Measurements from ENCODE around the gene PTPRJ.
A peak's percentile ranks its signal among the peaks of the same experiment; 100 is the strongest.
"Not testable (repeated sequence)": the region's sequence is repeated elsewhere in the genome, so short reads cannot be mapped to it uniquely, and the experiment has no call there.

The PTPRJ gene

GRCh38 chr11:48170241-48171233 lies 190.2 kb downstream of the PTPRJ start:
- peak; percentile 4 for DNase-seq

- DNase-seq = peak; percentile 73
Observed at GRCh38 chr11:48172818-48173609, 192.7 kb downstream of the PTPRJ start.

- DNase-seq = no peak
Observed at GRCh38 chr11:48177661-48178060, 197.3 kb downstream of the PTPRJ start.

GRCh38 chr11:48180627-48181026 lies 200.3 kb downstream of the PTPRJ start:
- DNase-seq = no peak

GRCh38 chr11:48182860-48183526 lies 202.6 kb downstream of the PTPRJ start:
- no peak for DNase-seq

GRCh38 chr11:48184452-48184851 lies 204.1 kb downstream of the PTPRJ start:
- no peak for DNase-seq

GRCh38 chr11:48190906-48191654 lies 210.7 kb downstream of the PTPRJ start:
- not testable (repeated sequence) for DNase-seq

- DNase-seq = no peak
Observed at GRCh38 chr11:48193876-48194275, 213.5 kb downstream of the PTPRJ start.

- DNase-seq = no peak
Observed at GRCh38 chr11:48207881-48208280, 227.5 kb downstream of the PTPRJ start.

GRCh38 chr11:48210052-48210451 lies 229.7 kb downstream of the PTPRJ start:
- peak; percentile 3 for DNase-seq

- no peak for DNase-seq
Observed at GRCh38 chr11:48216510-48216909, 236.2 kb downstream of the PTPRJ start, which contains the start of gene OR4B1. Gene OR4B1 (plus strand): TSS chr11:48216810. CDS start chr11:48216810, 0 bp downstream.

Data from hematopoietic multipotent progenitor cell treated with erythropoietin and hydrocortisone succinate and interleukin-3 and kit ligand, for 6 days (in vitro differentiated cells).